ENCODE data around the gene MXRA8. TPM values are rescaled to one million over a fixed set of nuclear protein-coding genes. Genes with fewer than 3 reads are reported as not detected.
A peak's percentile ranks its signal among the peaks of the same experiment; 100 is the strongest.
"Not testable (repeated sequence)": the region's sequence is repeated elsewhere in the genome, so short reads cannot be mapped to it uniquely, and the experiment has no call there.

MXRA8 gene
- total RNA-seq, 2 experiments from 2014 or later: 0.18 to 0.23 TPM

DNA sequence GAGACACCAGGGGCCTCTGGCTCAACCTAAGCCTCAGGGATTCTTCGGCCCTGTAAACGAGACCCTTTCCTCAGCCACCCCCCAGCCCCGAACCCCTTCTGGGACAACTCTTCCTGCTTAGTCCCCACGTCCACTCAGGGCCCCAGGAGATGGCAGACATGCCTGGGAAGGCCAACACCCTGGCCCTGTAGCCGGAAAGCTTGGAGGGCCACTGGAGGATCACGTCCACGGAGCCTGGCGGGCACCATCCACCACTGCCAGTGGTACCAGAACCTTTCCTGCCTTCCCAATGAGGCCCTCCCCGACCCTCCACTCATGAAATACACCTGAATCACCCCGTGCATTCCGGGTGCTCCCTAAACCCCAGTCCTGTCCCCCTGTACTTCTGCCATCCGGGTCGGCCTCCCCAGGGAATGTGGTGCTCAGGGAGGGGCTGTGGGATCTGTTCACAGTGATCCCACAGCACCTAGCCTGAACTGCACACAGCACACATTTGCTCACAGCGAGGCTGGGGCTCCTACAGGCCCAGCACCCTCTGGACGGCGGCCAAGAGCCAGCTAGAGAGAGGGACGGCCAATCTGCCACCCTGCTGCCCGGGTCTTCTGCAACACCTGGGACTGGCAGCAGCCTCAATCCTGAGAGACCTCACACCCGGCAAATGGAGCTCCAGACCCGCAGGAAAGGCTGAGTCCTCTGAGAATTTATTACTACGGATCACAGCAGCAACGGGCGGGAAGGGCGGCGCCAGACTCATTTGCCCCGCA, 14.9 kb upstream of the MXRA8 start:
- no peaks in the 10 kb centered on the region for H3K27me3 Mint-ChIP-seq
- POLR2A ChIA-PET: interaction anchor here (1.2 to 3.7 kb wide), 6 partner anchors 20 to 68 kb away, joined by 5 to 51 read pairs (median 6); partner anchors contain the start of genes ACAP3 and CCNL2
- H3K36me3 Mint-ChIP-seq (ENCODE audit: low read depth): peaks cover 11% of the 10 kb centered on the region
- peak overlapping the region; percentile 68 for H3K27ac Mint-ChIP-seq
- H3K9me3 Mint-ChIP-seq: no peaks in the 10 kb centered on the region
- H3K4me1 Mint-ChIP-seq: peaks cover 50% of the 10 kb centered on the region
- no peak for DNase-seq
- H3K4me3 Mint-ChIP-seq: peak overlapping the region; percentile 90
- CTCF ChIA-PET: interaction anchor here (1.0 to 2.8 kb wide), 8 partner anchors 13 to 314 kb away, joined by 3 to 28 read pairs (median 4); partner anchors contain the start of gene DVL1

DNA sequence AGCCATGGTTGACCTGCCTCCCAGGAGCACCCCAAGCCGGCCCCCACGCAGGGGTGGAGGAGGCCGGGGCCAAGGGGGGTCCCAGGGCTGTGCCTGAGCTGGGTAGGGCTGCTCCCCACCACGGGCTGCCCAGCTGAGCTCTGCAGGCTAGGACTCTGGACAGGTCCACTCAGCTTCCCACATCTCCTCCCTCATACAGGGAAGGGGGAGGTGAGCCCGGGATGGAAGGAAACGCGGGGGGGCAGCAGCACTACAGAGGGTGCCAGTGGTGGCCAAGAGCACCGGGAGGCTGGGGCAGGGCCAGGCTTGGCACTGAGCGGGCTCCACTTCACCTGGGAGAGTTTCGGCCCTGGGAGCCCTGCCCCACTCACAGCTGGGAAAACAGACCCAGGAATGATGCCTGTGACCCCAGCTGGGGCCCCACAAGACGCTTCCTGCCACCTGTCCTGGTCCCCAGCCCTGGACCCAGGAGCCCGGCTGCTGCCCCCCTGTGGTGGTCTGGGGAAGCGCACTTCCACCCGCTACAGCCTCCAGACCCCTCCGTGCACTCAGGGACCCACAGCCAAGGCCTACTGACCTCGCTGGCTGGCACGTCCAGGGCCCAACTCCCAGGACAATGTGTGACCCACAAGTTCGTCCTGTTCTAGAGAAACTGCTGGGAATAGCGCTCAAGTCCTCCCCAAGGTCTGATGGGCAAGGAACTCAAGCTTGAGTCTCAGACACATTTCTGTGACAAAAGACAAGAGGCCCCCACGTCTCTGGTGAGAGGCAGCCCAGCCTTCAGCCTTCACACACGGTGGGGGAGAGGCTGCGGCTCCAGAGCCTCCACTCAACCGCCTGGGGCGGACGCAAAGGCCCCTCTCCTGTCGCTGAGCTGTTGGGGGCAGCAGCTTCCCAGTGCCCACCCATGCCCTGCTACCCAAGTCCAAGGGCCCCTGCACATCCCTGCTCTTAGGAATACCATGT, 13.7 kb upstream of the MXRA8 start:
- CTCF ChIA-PET: interaction anchor here (0.6 to 2.8 kb wide), 17 partner anchors 13 to 339 kb away, joined by 3 to 28 read pairs (median 4); partner anchors contain the start of genes CCNL2 and DVL1
- peak; percentile 83 for DNase-seq
- Mint-ChIP-seq H3K4me3 (peak overlapping the region; percentile 52), H3K9me3 (no peaks in the 10 kb centered on the region), H3K27ac (peak overlapping the region; percentile 58), H3K27me3 (no peaks in the 10 kb centered on the region), H3K36me3 (ENCODE audit: low read depth) (peaks cover 11% of the 10 kb centered on the region), H3K4me1 (peaks cover 50% of the 10 kb centered on the region)
- POLR2A ChIA-PET: interaction anchor here (0.9 to 2.3 kb wide), 11 partner anchors 13 to 624 kb away, joined by 3 to 14 read pairs (median 5); partner anchors contain the start of genes CCNL2, MRPL20 and MXRA8

DNA sequence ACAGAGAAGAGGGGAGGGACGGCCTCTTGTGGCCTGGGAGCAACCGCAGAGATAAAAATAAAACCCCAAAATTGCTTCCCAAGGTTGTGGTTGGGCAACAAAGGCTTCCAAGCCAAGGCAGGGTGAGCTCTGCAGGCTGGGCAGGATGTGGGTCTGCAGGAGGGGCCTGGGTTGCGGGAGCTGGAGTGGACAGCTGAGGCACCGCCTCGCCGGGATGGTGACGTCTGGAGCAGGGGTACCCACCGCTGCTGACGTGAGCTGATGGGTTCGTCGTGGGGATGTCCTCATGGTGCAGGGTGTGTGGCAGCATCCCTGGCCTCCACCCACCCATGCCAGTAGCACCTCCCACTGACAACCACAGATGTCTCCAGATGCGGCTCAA, 13.0 kb upstream of the MXRA8 start:
- peak overlapping the region; percentile 27 for H3K4me3 Mint-ChIP-seq
- POLR2A ChIA-PET: interaction anchor here (0.7 to 2.3 kb wide), 10 partner anchors 12 to 625 kb away, joined by 3 to 14 read pairs (median 5); partner anchors contain the start of genes CCNL2, MRPL20 and MXRA8
- H3K9me3 Mint-ChIP-seq: no peaks in the 10 kb centered on the region
- H3K27ac Mint-ChIP-seq: peak overlapping the region; percentile 58
- peak; percentile 83 for DNase-seq
- CTCF ChIA-PET: interaction anchor here (0.6 to 2.8 kb wide), 14 partner anchors 12 to 338 kb away, joined by 3 to 28 read pairs (median 4); partner anchors contain the start of genes CCNL2 and DVL1
- no peaks in the 10 kb centered on the region for H3K27me3 Mint-ChIP-seq
- peaks cover 48% of the 10 kb centered on the region for H3K4me1 Mint-ChIP-seq
- peaks cover 11% of the 10 kb centered on the region for H3K36me3 Mint-ChIP-seq (ENCODE audit: low read depth)

DNA sequence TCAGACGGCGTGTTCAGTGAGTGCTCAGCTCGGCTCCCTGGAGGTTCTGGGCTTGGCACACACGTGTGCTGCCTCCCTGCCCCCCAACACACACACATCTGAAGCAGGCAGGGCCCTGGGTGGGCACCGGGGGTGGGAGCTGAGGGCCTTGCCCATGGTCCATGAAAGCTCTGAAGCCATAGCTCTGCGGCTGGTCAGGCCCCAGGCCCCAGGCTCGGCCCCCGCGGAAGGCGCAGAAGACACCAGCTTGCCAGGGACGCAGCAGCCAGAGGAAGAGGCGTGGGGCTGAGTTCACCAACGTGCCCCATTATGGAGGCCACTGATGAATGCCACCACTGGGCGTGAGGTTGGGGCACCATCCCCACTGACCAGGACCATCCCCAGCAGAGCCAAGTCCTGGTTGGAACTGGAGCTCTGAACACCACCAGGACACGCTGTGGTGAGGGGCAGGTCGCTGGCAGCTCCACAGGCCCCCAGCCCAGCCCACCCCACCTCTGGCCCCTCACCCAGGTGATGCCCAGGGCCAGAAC, 12.5 kb upstream of the MXRA8 start:
- CTCF ChIA-PET: interaction anchor here (1.3 to 2.8 kb wide), 6 partner anchors 18 to 338 kb away, joined by 3 to 28 read pairs (median 11); partner anchors contain the start of genes CCNL2 and DVL1
- peaks cover 11% of the 10 kb centered on the region for H3K36me3 Mint-ChIP-seq (ENCODE audit: low read depth)
- H3K4me1 Mint-ChIP-seq: peaks cover 44% of the 10 kb centered on the region
- no peak overlapping the region for H3K4me3 Mint-ChIP-seq
- no peaks in the 10 kb centered on the region for H3K27me3 Mint-ChIP-seq
- POLR2A ChIA-PET: interaction anchor here (0.7 to 2.3 kb wide), 5 partner anchors 12 to 55 kb away, joined by 3 to 14 read pairs (median 9); partner anchors contain the start of genes CCNL2 and MXRA8
- no peaks in the 10 kb centered on the region for H3K9me3 Mint-ChIP-seq
- no peak overlapping the region for H3K27ac Mint-ChIP-seq
- DNase-seq: no peak

DNA sequence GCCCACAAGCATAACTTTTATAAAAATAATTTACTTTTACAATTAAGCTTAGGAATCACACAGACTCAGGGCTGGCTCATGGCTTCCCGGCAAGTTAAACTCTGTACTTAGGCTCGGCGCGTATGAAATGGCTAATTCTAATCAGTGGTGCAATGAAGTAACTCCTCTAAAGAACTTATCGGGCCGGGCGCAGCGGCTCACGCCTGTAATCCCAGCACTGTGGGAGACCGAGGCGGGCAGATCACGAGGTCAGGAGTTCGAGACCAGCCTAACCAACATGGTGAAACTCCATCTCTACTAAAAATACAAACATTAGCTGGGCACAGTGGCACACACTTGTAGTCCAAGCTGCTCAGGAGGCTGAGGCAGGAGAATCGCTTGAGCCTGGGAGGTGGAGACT, 11.7 kb upstream of the MXRA8 start:
- peaks cover 41% of the 10 kb centered on the region for H3K4me1 Mint-ChIP-seq
- H3K9me3 Mint-ChIP-seq; H3K36me3 Mint-ChIP-seq (ENCODE audit: low read depth); H3K4me3 Mint-ChIP-seq; H3K27ac Mint-ChIP-seq; DNase-seq; H3K27me3 Mint-ChIP-seq: not testable (repeated sequence)
- CTCF ChIA-PET: interaction anchor here (1.8 to 2.8 kb wide), 3 partner anchors 17 to 65 kb away, joined by 9 to 28 read pairs (median 13); partner anchors contain the start of gene DVL1
- POLR2A ChIA-PET: interaction anchor here (2.0 kb wide), 1 partner anchor 11 kb away, joined by 9 read pairs; the partner anchor contains the start of gene MXRA8

DNA sequence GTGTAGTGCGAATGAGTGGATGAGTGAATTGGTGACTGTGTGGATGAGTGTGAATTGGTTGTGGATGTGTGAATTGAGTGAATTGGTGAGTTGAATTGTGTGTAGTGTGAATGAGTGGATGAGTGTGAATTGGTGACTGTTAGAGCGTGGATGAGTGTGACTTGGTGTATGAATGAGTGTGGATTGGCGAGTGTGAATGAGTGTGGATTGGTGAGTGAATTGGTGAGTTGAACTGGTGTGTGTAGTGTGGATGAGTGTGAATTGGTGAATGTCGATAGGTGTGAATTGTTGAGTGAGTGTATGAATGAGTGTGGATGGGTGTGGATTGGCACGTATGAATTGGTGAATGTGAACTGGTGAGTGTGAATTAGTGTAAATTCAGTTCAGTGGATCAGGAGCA, 9.0 kb upstream of the MXRA8 start:
- no peaks in the 10 kb centered on the region for H3K9me3 Mint-ChIP-seq
- peaks cover 20% of the 10 kb centered on the region for H3K4me1 Mint-ChIP-seq
- no peak overlapping the region for H3K4me3 Mint-ChIP-seq
- H3K27ac Mint-ChIP-seq: no peak overlapping the region
- no peaks in the 10 kb centered on the region for H3K27me3 Mint-ChIP-seq
- ChIA-PET CTCF (no interaction called here), POLR2A (no interaction called here)
- no peak for DNase-seq
- no peaks in the 10 kb centered on the region for H3K36me3 Mint-ChIP-seq (ENCODE audit: low read depth)

DNA sequence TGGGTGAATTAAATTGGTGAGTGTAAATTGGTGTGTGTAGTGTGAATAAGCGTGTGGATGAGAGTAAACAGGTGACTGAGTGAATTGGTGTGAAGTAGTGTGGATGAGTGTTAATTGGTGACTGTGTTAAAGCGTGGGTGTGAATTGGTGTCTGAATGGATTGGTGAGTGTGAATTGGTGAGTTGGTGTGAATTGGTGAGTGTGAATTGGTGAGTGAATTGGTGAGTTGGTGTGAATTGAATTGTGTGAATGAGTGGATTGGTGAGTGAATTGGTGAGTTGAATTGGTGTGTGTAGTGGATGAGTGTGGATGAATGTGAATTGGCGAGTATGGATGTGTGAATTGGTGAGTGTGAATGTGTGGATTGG, 8.3 kb upstream of the MXRA8 start:
- POLR2A ChIA-PET: no interaction called here
- peaks cover 15% of the 10 kb centered on the region for H3K4me1 Mint-ChIP-seq

DNA sequence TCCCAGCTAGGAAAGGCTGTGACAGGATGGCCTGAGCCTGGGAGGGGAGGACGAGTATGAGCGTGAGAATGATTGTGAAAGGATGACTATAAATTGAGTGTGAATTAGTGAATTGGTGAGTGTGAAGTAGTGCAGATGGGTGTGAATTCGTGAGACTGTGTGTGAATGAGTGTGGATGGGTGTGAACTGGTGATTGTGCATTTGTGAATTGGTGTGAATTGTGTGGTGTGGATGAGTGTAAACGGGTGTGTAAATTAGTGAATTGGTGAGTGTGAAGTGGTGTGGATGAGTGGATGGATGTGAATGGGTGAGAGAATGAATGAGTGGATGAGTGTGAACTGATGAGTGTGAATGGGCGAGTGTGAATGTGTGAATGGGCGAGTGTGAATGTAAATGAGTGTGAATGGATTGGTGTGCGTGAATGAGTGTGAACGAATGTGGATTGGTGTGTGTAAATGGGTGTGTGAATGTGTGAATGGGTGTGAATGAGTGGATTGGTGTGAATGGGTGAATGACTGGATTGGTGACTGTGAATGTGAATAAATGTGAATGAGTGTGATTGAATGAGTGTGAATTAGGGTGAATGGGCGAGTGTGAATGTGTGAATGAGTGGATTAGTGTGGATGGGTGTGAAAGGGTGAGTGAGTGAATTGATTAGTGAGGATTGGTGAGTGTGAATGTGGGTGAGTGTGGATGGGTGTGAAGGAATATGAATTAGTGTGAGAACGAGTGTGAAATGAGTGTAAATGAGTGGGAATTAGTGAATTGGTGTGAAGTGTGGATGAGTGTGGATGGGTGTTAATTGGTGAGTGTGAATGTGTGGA, 7.7 kb upstream of the MXRA8 start:
- peaks cover 4% of the 10 kb centered on the region for H3K27me3 Mint-ChIP-seq
- no peak for DNase-seq
- no peaks in the 10 kb centered on the region for H3K9me3 Mint-ChIP-seq
- no peak overlapping the region for H3K4me3 Mint-ChIP-seq
- CTCF ChIA-PET: no interaction called here
- H3K27ac Mint-ChIP-seq: no peak overlapping the region
- peaks cover 10% of the 10 kb centered on the region for H3K4me1 Mint-ChIP-seq
- no peaks in the 10 kb centered on the region for H3K36me3 Mint-ChIP-seq (ENCODE audit: low read depth)
- POLR2A ChIA-PET: no interaction called here

More for the DNA sequence above, 8.3 kb upstream of the MXRA8 start:
- Mint-ChIP-seq H3K9me3 (no peaks in the 10 kb centered on the region), H3K4me3 (no peak overlapping the region), H3K27me3 (peaks cover 4% of the 10 kb centered on the region), H3K36me3 (ENCODE audit: low read depth) (no peaks in the 10 kb centered on the region), H3K27ac (no peak overlapping the region)
- DNase-seq: no peak
- CTCF ChIA-PET: no interaction called here

DNA sequence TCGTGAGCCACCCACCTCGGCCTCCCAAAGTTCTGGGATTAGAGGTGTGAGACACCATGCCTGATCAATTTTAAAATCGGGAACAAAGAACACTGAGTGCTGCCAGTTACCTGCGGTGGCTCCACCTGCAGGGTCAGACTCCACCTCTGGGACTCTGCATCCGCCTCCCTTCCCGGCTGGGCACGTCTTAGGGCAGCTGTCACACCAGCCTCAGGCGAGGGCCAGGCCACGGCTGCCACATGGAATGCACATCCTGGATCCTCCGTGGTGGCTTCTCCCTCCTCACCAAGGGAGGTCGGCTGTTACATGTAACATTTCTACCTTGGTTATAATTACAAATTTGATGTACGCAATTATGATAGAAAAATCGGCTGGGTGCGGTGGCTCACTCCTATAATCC, 5.9 kb upstream of the MXRA8 start:
- DNase-seq: no peak
- POLR2A ChIA-PET: no interaction called here
- Mint-ChIP-seq H3K27ac (no peak overlapping the region), H3K4me3 (no peak overlapping the region), H3K27me3 (peaks cover 11% of the 10 kb centered on the region), H3K36me3 (ENCODE audit: low read depth) (no peaks in the 10 kb centered on the region), H3K9me3 (peaks cover 2% of the 10 kb centered on the region), H3K4me1 (peaks cover 6% of the 10 kb centered on the region)
- CTCF ChIA-PET: no interaction called here

DNA sequence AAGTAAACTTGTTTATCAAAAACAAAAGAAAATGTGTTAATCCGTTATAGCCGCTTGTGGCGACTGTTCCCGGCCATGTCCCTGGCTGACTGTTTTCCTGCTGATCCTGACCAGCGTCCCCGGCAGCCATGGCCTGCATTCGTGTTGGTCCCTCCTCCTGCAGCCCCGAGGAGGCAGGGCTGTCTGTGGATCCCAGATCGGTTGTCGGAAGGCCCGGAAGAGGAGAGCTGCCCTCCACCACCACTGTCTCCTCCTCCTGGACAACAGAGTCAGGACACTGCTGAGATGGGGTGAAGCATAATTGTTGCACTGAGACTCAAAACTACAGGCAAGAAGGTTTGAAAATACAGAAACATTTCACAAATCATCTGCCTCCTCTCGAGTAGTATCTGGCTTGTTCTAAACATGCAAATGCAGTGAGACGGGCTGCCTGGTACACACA, 3.6 kb upstream of the MXRA8 start:
- H3K9me3 Mint-ChIP-seq: peaks cover 2% of the 10 kb centered on the region

DNA sequence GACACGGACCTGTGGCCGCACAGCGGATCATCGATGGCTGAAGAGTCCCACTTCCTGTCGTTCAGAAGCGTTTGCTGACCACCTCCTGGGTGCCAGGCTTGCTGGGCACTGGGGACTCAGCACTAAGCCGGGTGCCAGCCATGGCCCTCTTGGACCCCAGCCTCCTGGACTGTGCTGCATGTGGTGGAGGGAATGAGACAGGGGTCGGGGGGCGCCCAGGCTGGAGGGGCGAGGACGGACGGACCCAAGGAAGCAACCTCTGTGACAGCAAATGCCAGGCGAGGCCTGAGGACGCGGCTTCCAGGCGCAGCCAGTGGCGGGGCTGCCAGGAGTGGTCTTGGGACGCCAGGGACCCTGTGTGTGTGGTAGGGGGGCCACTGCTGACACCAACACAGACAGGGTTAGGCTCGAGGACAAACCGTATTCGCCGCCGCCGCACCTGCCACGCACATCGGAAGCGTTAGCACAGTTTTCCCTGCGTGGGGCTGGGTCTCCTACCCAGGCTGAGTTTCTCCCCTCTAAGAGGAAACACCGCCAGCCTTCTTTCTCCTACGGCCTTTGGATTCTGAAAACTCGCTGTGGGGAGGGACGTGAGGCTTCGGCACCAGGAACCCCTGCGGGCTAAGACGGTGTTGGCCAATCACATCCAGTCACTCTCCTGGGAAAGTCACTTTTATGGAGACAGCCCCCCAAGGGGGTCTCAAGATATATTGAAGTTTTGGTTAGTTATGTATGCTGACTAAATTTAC, 3.1 kb upstream of the MXRA8 start:
- CTCF ChIA-PET: no interaction called here
- H3K27me3 Mint-ChIP-seq: peaks cover 18% of the 10 kb centered on the region
- peaks cover 13% of the 10 kb centered on the region for H3K4me1 Mint-ChIP-seq
- H3K27ac Mint-ChIP-seq: no peak overlapping the region
- POLR2A ChIA-PET: no interaction called here
- peaks cover 2% of the 10 kb centered on the region for H3K9me3 Mint-ChIP-seq
- H3K36me3 Mint-ChIP-seq (ENCODE audit: low read depth): no peaks in the 10 kb centered on the region
- no peak overlapping the region for H3K4me3 Mint-ChIP-seq
- no peak for DNase-seq

More for the DNA sequence above, 3.6 kb upstream of the MXRA8 start:
- DNase-seq: no peak
- peaks cover 13% of the 10 kb centered on the region for H3K4me1 Mint-ChIP-seq
- no peak overlapping the region for H3K27ac Mint-ChIP-seq
- no peaks in the 10 kb centered on the region for H3K36me3 Mint-ChIP-seq (ENCODE audit: low read depth)
- ChIA-PET CTCF (no interaction called here), POLR2A (no interaction called here)
- peaks cover 17% of the 10 kb centered on the region for H3K27me3 Mint-ChIP-seq
- H3K4me3 Mint-ChIP-seq: no peak overlapping the region

Measured in activated CD4-positive, alpha-beta memory T cell treated with anti-CD3 and anti-CD28 coated beads, Interleukin-2, amount 10 ng/mL, durations not matched to agents 7 days and 5 days (primary cell).